Central memory CD4-positive, alpha-beta T cell (primary cell): ENCODE results near the gene INHA.

ENCODE experiments used
- DNase-seq: peaks from one replicate; pipeline ENCODE4 v3.0.0; 2022

INHA gene

GRCh38 chr2:219613461-219614070 is 41.5 kb downstream of the INHA start:
- DNase-seq: no peak

GRCh38 chr2:219614076-219614860 is 42.2 kb downstream of the INHA start:
- no peak for DNase-seq

GRCh38 chr2:219615036-219615435 is 42.9 kb downstream of the INHA start:
- DNase-seq: no peak

GRCh38 chr2:219615894-219616293 is 43.8 kb downstream of the INHA start:
- DNase-seq: no peak

- no peak for DNase-seq
These were observed 44.4 kb downstream of the INHA start for GRCh38 chr2:219616550-219616949.

GRCh38 chr2:219618733-219619122 is 46.6 kb downstream of the INHA start:
- no peak for DNase-seq

- no peak for DNase-seq
These were observed 47.1 kb downstream of the INHA start for GRCh38 chr2:219619235-219619634.

- no peak for DNase-seq
These were observed 48.4 kb downstream of the INHA start for GRCh38 chr2:219620546-219620945.

- DNase-seq: no peak
These were observed 49.8 kb downstream of the INHA start for GRCh38 chr2:219621935-219622334.

GRCh38 chr2:219622472-219622871 is 50.4 kb downstream of the INHA start:
- DNase-seq: no peak

- no peak for DNase-seq
These were observed 52.5 kb downstream of the INHA start for GRCh38 chr2:219624565-219624964.

GRCh38 chr2:219625179-219625578 is 53.1 kb downstream of the INHA start:
- no peak for DNase-seq
